M059J (cell line): ENCODE data around the gene TM9SF3. TPM values are rescaled to one million over a fixed set of nuclear protein-coding genes. Genes with fewer than 3 reads are reported as not detected.
"Not testable (repeated sequence)": the region's sequence is repeated elsewhere in the genome, so short reads cannot be mapped to it uniquely, and the experiment has no call there.

Experiments
- DNase-seq: peaks from one replicate; pipeline ENCODE4 v3.0.0-alpha.2; 2012; ENCODE audit warnings: low read depth
- total RNA-seq: library from RNA; depleted of rRNA; stranded (reverse); fragments of >200 nt; shearing (Covaris generic); gene quantifications from 2 replicates; pipeline ENCODE4 v1.2.3, GENCODE V29; 2014

Gene TM9SF3
- total RNA-seq, 1 experiment from 2014 or later, result 77.3 TPM

DNA sequence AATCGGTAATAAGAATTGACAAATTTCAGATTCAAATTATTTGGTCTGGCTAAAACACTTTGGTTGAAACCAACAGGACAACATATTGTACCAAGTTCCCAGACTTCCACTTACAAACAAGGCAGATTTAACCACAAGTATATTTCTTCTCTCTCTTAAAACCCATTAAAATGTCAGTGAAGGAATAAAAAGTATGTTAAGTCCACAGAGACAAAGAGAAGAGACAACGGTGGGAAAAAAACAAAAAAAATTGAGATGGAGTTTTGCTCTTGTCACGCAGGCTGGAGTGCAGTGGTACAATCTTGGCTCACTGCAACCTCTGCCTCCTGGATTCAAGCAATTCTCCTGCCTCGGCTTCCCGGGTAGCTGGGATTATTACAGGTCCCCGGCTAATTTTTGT, 16.3 kb downstream of the TM9SF3 start:
- no peak for DNase-seq

DNA sequence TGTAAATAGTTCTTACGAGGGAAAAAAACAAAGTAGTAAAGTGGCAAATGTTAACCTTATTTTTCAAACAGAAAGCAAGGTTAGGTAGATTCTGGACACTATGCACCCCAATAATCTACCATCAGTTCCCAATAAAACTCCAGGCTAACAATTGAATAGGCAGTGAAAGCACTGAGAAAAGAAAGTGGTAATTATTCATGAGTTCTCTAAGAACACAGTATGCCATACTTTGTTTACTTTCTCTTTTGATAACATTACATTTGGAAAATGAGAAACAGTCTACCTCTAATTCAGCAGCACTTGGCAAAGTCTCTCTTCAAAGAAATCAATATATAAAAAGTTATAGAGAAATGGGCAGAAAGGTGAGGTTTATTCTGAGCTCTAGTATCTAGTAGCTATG, 18.4 kb downstream of the TM9SF3 start:
- no peak for DNase-seq

DNA sequence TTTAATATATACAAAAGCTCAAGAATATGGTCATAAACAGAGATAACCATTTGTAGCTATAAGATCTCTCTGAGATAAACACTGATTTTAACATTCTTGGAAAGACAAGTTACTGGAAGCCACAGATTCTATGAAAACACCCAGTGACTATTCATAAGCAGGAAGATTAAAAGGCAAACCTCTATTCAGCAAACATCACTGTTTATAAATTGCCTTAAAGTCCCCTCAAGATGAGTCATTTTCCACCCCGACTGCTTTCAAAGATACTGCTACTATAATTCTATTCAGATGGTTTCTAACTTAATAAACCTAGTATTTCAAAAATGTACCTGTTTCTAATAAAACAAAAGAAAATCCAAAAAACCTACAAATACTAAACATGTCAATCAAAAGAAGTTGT, 21.0 kb downstream of the TM9SF3 start:
- DNase-seq, result peak; percentile 71

DNA sequence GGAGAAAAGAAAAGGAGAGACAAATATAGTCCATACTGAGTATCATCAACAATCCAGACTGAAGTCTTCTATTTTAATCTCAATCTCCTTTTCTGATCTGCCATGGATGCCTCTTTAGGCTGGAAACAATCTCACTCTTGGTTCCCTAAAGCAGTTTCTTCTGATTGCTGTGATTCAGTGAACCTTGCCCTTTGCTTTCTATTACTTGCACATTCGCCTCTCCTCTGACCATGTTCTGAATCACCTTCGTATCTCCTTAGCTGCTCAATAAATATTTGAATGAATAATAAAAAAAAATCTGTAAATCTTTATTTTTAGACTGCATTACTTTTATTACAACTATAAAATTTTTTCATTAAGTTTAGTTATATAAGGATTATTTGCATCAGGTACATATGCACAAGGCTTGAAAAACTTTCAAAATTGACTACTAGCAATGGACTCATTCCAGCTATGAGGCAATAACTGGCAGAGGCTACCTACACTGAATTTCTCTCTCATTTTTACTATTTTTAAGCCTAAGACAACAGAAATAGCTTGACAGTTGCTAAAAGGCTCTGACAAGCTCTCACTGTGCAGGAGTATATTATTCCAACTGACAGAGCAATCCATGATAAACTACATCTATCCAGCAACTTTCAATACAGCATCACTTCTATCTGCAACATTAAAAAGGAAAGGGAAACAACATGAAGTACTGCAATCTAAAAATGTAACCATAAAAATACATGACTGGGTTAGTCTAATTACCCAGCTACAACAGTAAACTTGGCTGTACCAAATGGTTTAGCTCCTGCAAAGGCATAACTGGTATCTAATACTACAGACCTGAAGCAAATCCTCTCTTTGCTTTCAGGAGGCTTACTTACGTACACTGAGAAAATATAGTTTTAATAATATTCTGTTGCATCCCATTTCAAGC, 25.6 kb downstream of the TM9SF3 start:
- peak; percentile 4 for DNase-seq

DNA sequence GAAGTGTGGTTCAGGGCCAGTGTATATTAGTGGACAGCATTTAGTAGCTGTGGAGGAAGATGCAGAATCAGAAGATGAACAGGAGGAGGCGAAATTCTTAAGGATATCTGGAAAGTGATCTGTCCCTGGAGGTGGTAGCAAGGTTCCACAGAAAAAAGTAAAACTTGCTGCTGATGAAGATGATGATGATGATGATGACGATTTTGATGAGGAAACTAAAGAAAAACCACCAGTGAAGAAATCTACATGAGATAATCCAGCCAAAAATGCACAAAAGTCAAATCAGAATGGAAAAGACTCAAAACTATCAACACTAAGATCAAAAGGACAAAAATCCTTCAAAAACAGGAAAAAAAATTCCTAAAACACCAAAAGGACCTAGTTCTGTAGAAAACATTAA, 26.3 kb downstream of the TM9SF3 start:
- DNase-seq, result no peak

DNA sequence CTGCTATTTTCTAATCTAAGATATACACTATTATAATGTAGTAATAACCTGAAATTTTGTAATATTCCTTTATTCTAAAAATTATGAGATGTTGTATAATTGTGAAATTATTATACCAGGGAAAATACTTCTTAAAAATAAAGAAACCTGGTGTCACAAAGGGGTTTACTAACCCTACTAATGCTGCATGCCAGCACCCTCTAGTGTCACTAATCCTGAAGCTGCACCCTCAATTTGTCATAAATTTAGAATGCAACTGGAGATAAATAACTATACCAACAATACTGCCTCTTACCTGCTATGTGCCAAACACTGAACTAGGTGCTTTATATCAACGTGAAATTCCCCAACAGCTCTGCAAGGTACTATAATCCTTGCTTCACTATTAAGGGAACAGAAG, 30.8 kb downstream of the TM9SF3 start:
- peak; percentile 18 for DNase-seq

DNA sequence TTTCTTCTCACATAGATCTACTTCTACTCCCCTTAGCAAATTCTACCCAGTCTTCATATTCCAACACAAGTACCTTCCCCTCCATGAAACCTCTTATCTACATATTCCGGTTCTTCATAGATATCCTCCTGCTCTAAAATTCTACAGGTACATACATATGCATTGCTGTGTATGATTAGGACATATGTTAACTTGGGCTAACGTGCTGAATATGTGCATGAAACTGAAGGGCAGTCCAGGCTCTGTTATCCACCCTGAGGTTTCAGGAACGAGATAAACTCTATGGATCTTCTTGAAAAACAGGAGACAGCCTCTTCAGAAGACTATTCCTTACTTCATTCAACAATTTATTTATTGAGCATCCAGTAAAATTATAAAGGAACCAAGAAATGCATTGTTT, 31.5 kb downstream of the TM9SF3 start:
- no peak for DNase-seq

DNA sequence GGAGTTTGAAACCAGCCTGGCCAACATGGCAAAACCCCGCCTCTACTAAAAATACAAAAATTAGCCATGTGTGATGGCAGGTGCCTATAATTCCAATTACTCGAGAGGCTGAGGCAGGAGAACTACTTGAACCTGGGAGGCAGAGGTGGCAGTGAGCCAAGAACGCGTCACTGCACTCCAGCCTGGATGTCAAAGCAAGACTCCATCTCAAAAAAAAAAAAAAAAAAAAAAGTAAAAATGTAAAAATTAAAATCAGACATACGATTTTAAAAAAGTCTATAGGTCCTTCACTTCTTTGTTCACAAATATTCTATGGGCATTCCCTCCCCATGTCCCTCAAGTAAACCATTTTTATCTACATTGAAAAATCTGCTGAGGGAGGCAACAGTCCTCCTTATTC, 38.2 kb downstream of the TM9SF3 start:
- no peak for DNase-seq

DNA sequence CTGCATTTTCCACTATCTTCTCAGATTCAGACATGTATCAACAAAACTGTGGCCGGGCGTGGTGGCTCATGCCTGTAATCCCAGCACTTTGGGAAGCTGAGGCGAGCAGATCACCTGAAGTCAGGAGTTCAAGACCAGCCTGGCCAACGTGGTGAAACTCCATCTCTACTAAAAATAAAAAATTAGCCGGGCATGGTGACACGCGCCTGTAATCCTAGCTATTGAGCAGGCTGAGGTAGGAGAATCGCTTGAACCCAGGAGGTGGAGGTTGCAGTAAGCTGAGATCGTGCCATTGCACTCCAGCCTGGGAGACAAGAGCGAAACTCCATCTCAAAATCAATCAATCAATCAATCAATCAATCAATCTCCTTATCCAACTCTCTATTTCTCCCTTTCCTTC, 41.3 kb downstream of the TM9SF3 start:
- not testable (repeated sequence) for DNase-seq

DNA sequence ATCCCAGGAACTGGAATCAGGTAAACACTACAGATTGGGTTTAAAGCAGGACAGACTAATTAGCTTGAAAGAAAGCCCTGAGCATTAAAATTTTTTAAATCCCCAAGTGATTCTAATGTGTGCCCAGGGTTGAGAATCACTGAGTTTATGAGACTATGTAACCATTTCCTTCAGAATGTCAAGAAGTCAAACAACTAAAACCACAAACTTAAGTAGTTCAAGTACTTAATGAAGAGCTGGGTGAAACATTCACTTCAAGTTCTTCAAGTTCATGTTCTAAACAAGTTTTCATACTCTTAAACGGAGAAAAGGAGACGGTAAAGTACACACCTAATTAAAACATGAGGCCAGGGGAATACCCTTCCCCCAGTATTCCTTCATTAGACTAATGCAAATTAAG, 44.9 kb downstream of the TM9SF3 start:
- DNase-seq, result peak; percentile 20

DNA sequence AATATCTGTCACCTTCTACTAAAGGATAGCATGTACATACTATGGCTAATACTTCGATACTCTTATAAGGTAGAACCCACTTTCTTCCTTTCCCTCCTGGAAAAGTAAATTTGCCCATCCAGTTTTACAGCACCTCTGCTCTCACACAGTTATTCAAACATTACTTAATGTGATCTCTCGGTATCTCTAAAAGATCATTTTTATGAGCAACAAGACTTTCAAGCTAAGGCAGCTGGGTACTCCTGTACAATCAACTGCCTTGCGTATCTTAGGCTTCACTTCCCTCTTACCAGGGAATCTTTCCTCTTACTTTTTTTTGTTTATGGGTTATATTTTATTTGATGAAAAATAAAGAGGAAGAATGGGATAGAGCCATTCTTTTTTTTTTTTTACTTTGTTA, 46.6 kb downstream of the TM9SF3 start:
- DNase-seq, result no peak

DNA sequence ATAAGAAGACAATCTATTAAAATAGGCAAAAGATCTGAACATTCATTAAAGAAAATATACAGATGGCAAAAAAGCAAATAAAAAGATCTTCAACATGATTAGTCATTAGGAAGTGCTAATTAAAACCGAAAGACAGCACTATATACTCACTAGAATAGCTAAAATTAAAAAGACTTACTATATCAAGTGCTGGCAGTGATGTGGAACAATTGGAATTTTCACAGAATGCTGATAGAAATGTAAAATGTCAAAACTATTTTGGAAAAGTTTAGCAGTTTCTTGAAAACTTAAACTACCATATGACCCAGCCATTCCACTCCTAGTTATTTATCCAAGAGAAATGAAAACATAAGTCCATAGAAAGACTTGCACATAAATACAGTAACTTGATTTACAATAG, 48.1 kb downstream of the TM9SF3 start:
- no peak for DNase-seq

DNA sequence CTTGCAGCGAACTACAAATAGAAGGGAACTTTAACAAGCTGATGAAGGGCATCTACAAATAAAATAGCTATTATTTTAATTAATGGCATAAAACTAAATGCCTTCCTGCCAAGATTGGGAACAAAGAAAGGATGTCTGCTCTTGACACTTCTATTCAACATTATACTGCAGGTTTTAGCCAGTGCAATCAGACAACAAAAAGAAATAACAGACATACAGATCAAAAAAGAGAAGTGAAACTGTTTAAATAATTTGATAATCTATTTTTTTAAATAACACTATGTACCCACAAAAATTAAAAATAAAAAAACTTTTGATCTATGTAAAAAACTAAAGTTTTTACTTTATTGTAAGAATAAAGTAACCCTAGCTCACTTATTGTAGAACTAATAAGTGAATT, 50.7 kb downstream of the TM9SF3 start:
- no peak for DNase-seq

DNA sequence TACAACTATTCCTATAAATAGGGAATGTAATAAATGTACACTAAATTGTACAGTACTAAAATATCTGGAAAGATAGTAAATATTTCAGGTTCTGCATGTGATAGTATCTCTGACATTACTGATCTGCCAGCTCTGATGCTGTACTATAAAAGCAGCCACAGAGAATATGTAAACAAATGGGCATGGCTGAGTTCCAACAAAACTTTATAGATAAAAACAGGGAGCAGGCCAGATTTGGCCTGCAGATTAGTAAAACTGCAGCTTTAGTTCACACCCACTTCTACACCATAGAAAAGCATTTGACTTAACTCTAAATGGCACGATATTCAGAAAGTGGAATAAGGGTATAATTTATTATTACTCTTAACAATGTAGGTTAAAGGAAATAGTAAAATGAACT, 54.3 kb downstream of the TM9SF3 start:
- DNase-seq, result peak; percentile 64

DNA sequence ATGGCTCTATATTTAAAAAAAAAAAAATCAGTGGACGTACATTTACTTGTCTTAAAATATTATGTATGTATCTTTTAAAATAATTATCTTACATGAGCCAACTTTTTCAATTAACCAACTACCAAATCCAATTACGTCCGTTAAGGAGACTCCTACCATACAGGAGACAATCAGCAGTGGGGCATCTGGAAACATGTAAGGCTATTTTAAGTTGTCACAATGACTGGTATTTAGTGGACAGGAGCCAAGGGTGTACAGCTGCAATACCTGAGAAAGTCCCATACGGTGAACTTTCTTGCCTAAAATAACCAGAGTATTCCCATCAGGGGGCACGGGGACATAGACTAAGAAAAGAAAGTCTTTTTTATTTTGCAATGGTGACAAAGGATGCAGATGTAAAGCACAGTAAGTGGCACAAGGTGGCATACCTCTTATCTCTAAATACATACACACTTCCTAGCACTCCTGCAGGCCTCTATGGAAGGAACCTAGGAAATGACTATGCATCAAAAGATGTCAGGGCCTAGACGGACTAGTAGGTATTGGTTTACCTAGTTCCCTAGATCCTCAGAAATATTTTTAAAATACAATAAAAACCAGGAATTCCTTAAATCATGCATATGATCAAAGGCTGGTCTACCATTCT, 57.1 kb downstream of the TM9SF3 start:
- no peak for DNase-seq

DNA sequence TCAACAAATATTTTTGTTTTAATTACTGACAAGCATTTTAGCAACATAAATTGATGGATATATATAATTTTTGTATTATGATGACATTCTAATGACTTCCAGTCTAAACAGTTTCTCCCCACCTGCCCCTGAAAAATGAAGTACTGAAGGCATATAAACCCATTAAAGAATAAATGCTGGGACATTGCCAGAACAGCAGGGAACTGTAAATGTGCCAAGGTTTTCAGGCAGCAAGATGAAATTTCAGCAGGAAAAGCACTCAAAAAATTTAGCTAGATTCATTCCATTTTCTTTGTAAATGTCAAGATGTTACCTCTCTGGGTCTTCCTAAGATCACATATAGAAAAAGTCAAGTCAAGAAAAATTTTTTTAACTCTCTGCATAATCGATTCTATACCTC, 62.1 kb downstream of the TM9SF3 start:
- no peak for DNase-seq

DNA sequence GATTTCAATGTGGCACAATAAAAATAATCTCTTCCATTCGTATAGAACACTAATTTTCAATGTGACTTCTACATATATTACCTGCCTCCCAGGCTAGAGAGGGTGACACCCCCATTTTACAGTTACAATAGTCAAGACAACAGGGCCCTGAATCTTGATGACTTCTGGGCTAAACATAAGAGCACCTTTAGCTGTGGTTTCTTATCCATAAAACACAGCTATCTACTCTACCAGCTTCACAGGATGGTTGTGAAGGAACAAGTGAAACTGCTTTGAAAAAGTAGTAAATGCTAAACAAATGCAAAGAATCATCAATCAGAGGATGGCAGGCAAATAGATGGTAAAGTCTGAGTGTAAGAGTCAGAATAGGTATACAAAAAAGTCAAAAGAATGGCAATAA, 69.5 kb downstream of the TM9SF3 start:
- no peak for DNase-seq

DNA sequence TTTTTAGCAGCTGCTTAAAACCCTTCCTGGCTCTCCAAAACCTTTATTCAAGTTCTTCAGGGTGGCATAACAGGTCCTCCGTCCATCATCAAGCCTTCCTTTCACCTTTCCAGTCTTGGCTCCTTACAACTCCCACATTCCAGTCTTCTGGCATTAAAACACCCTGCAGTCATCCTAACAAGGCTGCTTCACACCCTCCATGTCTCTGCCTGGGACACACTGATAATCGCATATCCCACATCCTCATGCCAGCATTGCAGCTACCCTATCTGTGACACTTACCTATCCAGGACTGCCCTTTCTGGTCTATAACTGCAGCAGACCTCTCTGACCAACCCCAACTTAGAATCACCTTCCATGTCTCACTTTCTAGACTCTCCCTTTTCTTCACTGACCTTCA, 70.5 kb downstream of the TM9SF3 start:
- DNase-seq, result no peak

DNA sequence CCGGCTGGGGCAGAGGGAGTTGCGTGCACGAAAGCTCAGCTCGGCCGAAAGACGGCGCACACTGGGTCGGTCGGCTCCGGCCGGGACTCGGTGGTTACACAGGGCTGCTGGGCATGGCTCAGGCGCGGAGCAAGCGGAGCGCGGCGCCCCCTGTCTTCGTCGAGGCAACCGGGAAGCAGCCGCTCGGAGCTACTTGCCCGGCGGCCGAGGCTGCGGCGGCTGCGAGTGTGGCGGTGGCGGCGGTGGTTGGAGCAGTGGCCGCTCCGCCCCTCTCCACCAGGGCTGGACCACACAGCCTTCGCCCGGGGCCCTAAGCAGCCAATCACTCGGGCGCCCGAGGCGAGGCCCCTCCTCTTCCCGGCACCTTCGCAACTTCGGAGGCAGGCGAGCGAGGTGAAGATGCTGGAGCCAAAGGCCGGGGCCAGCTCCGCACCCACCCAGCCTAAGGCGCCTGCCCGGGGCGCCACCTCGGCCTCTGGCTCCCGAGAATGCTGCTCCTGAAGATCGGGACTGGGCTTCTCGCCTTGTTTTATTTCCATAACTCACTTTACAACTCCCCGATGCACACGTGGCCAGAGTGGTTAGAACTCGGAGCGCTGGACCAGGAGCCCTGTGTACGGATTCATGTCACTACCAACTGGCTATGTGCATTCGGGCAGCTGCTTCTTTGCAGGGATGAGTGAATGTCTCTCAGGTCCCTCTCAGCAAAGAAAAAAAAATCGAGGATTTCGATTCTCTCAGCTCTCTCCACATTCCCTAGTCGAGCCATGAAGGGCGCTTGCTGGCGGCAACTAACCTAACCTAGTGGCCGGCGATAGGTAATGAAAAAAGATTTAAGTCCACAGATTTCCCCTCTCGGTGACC, 72.9 kb downstream of the TM9SF3 start, which contains the start of gene TLL2:
TSS of gene TLL2 (minus strand) at position 229 of the 864 bp plus-strand sequence. CDS start 241 bp downstream, outside the sequence.
- DNase-seq, result peak; percentile 86

DNA sequence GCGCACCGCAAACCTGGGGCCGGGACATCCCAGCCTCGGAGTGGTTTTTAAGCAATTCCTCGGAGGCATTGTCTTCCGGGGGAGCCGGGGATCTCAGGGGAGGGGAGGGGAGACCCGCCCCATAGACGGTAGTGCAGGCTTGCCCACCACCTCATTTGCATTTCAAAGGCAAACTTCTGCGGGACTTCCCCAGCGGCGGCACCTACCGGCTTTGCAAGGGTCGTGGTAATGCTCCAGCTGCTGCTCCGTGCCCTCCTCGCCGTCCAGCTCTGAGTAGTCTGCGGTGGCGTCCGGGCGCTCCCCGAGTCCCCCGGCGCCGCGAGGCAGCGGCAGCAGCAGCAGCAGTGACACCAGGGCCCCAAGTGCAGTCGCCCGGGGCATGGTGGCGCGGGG, 73.5 kb downstream of the TM9SF3 start:
- no peak for DNase-seq

DNA sequence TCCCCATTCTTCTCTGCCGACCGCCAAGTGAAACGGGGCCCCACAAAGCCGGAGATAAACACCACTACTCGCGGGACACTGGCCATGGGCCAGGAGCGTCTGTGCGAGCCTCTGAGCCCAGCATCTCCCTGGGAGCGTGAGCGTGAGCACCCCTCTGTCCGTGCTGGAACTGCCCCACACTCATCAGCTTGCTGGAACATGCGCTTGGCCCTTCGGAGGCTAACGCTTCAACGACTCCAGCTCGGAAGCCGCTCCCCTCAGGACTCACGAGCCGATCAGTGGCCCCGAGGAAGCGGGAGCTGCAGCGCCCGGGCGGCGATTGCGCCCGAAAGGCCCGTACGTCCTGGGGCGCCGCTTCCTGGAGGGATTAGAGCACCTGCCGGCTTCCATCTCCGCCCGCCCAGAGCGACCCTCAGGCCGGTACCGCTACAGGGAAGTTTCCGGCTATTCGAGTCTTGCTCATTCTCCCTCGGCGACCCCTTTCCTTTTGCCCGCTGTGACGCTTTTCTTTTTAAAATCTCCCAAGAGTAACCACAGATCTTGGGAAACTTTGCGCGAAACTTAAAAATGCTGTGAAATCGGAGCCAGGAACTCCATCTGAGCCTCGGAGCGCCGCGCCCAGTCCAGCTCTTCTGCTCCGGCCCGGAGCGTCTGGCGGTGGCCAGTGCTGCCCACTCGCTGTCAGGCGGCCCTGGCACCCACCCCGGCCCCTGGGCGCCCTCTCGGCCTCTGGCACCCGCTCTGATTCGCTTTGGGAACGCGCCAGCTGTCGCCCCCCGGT, 74.1 kb downstream of the TM9SF3 start:
- peak; percentile 32 for DNase-seq
